ENCODE data around the gene EFCAB6. TPM values are rescaled to one million over a fixed set of nuclear protein-coding genes. Genes with fewer than 3 reads are reported as not detected.

Gene EFCAB6
- total RNA-seq, 1 donor from 2014 or later: 0.23 TPM

- no peak for DNase-seq (ENCODE audit: extremely low read depth, low read depth, low spot score)
These were observed 277.2 kb downstream of the EFCAB6 start for GRCh38 chr22:43534916-43535315.

GRCh38 chr22:43533656-43534428 is 278.3 kb downstream of the EFCAB6 start:
- no peak for DNase-seq (ENCODE audit: extremely low read depth, low read depth, low spot score)

- no peak for DNase-seq (ENCODE audit: extremely low read depth, low read depth, low spot score)
These were observed 279.0 kb downstream of the EFCAB6 start for GRCh38 chr22:43533156-43533530.

DNA sequence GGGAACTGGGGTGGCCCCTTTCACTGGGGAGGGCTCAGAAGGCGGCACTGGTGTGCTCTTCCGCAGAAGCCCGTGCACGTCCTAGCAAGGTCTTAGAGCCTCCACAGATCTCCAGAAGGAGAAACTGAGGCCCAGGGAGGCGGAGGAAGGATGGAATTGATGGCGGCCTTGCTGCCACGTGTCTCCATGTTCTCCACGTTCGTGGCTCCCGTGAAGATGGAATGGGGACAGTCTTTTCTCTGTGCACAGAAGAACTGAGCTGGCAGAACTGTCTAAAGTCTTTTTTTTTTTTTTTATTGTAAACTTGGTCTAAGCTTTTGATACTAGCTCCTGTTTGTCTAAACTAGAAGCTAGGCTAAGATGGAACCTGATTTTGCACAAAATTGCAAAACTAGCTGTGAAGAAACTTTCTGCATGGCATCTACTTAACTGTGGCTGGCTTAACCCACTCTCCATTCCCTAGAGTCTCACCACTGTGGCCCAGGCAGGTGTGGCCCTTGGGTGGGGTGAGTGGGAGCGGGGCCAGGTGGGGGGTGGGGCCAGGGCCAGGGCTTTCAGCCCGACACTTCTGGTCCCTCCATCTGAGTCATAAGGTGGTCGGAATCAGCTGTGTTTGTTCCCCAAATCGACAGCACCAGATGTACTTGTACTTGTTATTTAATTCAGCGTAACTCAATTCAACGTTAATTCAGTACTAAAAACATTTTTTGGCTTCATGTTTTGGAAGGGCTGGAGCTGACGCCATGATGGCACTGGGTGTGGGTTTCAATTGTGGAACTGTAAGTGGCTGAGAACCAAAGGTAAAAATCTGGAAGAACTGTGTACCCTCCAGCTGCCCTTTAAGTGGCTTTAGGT is 279.6 kb downstream of the EFCAB6 start:
- no peak for DNase-seq (ENCODE audit: extremely low read depth, low read depth, low spot score)

GRCh38 chr22:43531651-43532050 is 280.5 kb downstream of the EFCAB6 start:
- DNase-seq (ENCODE audit: extremely low read depth, low read depth, low spot score): no peak

- no peak for DNase-seq (ENCODE audit: extremely low read depth, low read depth, low spot score)
These were observed 281.5 kb downstream of the EFCAB6 start for GRCh38 chr22:43530349-43531201.

DNA sequence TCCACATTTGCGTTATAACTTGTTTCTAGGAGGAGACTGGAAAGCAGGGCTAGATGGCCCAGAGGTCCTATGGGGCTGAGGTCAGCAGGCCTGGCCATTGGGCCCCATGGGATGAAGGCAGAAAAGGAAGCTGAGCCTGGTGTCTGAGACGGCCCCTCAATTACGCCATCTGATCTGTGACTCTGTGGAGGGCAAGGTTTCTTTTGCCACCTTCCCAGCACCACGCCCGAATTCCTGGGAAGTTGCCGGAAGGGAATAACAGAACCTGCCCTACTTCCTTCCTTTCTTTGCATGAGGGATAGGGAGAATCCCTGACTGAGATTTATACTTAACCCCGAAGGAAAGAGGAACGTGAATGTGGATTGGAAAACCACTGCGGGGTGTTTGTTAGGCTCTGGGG is 282.2 kb downstream of the EFCAB6 start:
- no peak for DNase-seq (ENCODE audit: extremely low read depth, low read depth, low spot score)

GRCh38 chr22:43529461-43529860 is 282.6 kb downstream of the EFCAB6 start:
- no peak for DNase-seq (ENCODE audit: extremely low read depth, low read depth, low spot score)

- no peak for DNase-seq (ENCODE audit: extremely low read depth, low read depth, low spot score)
These were observed 283.3 kb downstream of the EFCAB6 start for GRCh38 chr22:43528601-43529360.

GRCh38 chr22:43526946-43527345 is 285.2 kb downstream of the EFCAB6 start:
- no peak for DNase-seq (ENCODE audit: extremely low read depth, low read depth, low spot score)

- DNase-seq (ENCODE audit: extremely low read depth, low read depth, low spot score): no peak
These were observed 285.9 kb downstream of the EFCAB6 start for GRCh38 chr22:43526117-43526655.

DNA sequence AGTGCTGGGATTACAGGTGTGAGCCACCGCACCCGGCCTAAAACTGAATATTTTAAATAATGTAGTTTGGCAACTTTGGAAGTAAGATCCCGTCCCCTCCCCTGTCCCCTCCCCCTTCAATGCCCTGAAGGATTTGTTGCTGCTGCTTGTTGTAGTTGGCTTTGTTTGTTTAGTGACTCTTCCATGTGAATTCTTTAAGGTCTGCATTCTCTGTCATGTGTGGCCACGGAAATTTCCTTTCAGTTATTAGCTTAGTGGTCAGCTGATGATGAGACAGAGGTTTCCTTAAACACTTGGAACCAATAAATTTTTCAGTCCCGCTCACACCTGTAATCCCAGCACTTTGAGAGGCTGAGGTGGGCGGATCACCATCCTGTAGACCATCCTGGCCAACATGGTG is 290.4 kb downstream of the EFCAB6 start:
- DNase-seq (ENCODE audit: extremely low read depth, low read depth, low spot score): no peak

DNA sequence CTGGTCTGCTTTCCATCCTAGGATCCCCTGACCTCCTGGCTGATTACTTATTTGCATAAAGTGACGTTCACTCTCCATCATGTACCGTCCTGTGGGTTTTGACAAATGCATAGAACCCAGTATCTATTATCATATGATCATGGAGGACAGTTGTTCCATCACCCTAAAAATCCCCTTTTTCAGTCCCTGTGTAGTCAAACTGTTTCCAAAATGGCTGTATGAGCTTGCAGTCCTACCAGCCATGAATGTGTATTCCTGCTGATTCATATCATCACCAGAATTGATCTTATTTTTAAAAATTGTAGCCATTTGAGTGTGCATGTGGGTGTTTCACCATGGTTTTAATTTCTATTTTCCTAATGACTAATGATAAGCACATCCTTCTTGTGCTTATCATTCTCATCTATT is 291.5 kb downstream of the EFCAB6 start:
- no peak for DNase-seq (ENCODE audit: extremely low read depth, low read depth, low spot score)

- no peak for DNase-seq (ENCODE audit: extremely low read depth, low read depth, low spot score)
These were observed 295.0 kb downstream of the EFCAB6 start for GRCh38 chr22:43516996-43517635.

DNA sequence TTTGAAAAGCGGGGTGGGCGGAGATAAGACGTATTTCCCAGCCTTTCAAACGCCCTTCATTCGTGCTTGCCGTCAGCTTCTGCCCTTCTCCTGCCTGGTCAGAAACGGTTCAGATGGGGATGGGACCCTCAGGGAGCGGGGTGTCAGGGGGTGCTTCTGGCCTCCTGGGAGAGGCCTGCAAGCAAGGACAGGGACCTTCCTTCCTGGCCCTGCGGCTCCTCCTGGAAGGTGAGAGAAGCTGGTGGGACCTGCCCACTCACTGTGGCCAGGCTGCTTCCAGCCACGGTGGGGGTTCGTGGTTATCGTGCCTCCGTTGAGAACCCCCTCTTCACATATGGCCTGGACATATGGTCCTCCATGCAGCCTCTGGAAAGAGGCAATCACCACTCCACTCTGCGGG is 295.7 kb downstream of the EFCAB6 start:
- no peak for DNase-seq (ENCODE audit: extremely low read depth, low read depth, low spot score)

GRCh38 chr22:43515902-43516301 is 296.2 kb downstream of the EFCAB6 start:
- no peak for DNase-seq (ENCODE audit: extremely low read depth, low read depth, low spot score)

GRCh38 chr22:43515411-43515810 is 296.7 kb downstream of the EFCAB6 start:
- no peak for DNase-seq (ENCODE audit: extremely low read depth, low read depth, low spot score)

- no peak for DNase-seq (ENCODE audit: extremely low read depth, low read depth, low spot score)
These were observed 297.5 kb downstream of the EFCAB6 start for GRCh38 chr22:43514476-43515157.

GRCh38 chr22:43512279-43512678 is 299.8 kb downstream of the EFCAB6 start:
- no peak for DNase-seq (ENCODE audit: extremely low read depth, low read depth, low spot score)
